K562 (cell line): ENCODE results near the gene RNU5D-1. TPM values are rescaled to one million over a fixed set of nuclear protein-coding genes. Genes with fewer than 3 reads are reported as not detected.

ENCODE experiments used
- ADNP ChIP-seq: fragments of 200-800 bp; sonication (Bioruptor generic); IDR thresholded peaks from 2 replicates; pipeline ENCODE4 v1.6.1; 2016; ENCODE audit warnings: missing genetic modification characterization, missing compliant biosample characterization
- ATF7 ChIP-seq: fragments of 450-650 bp; IDR thresholded peaks from 2 replicates; pipeline ENCODE4 v1.7.1; 2014; ENCODE audit warnings: mild to moderate bottlenecking, moderate library complexity
- FOXJ2 ChIP-seq: fragments of 200-800 bp; sonication (Bioruptor generic); IDR thresholded peaks from 2 replicates; pipeline ENCODE4 v1.6.1; 2016; ENCODE audit warnings: missing genetic modification characterization, missing compliant biosample characterization
- HEY1 ChIP-seq: fragments of 250-450 bp; sonication (Bioruptor Pico); IDR thresholded peaks from 2 replicates; pipeline ENCODE4 v1.5.0; 2020; ENCODE audit warnings: mild to moderate bottlenecking, moderate library complexity, borderline replicate concordance
- NFE2 ChIP-seq: IDR thresholded peaks from 2 replicates; pipeline ENCODE4 v1.6.1; 2014; ENCODE audit warnings: antibody characterized with exemption, low read depth
- RFX5 ChIP-seq: IDR thresholded peaks from 2 replicates; pipeline ENCODE4 v1.6.1; 2011; ENCODE audit warnings: low read depth, mild to moderate bottlenecking, improper control_type of control experiment, low read length
- SLC30A9 ChIP-seq: fragments of 250-450 bp; sonication (Bioruptor Pico); IDR thresholded peaks from 2 replicates; pipeline ENCODE4 v1.8.0; 2022; ENCODE audit warnings: mild to moderate bottlenecking, moderate library complexity
- SNRNP70 ChIP-seq: fragments of 200-400 bp; formaldehyde crosslinking; optimal IDR thresholded peaks from 2 replicates; pipeline ENCODE3; 2017; ENCODE audit warnings: low read depth, low read length
- ZFP36 ChIP-seq: fragments of 150-350 bp; IDR thresholded peaks from 2 replicates; pipeline ENCODE4 v1.6.1; 2018; ENCODE audit warnings: low read length, low read depth; ENCODE audit not compliant: partially characterized antibody
- ZNF124 ChIP-seq: sonication (generic); formaldehyde crosslinking; IDR thresholded peaks from 2 replicates; pipeline ENCODE4 v1.8.1; 2022; ENCODE audit warnings: missing genetic modification reagents
- ZNF436 ChIP-seq: fragments of 250-450, 450-650 bp; sonication (Bioruptor Pico); formaldehyde crosslinking; IDR thresholded peaks from 2 replicates; pipeline ENCODE4 v1.7.0; 2020; ENCODE audit warnings: mild to moderate bottlenecking
- ZNF589 ChIP-seq: fragments of 200-800 bp; sonication (Bioruptor generic); IDR thresholded peaks from 2 replicates; pipeline ENCODE4 v1.6.1; 2016; ENCODE audit warnings: low read depth, missing genetic modification characterization, missing compliant biosample characterization
- ZNF830 ChIP-seq: fragments of 250-450 bp; sonication (Bioruptor Pico); IDR thresholded peaks from 2 replicates; pipeline ENCODE4 v1.5.0; 2021; ENCODE audit warnings: mild to moderate bottlenecking
- polyA plus RNA-seq, 8 experiments: library from polyadenylated mRNA; depleted of rRNA in 4 of 8; stranded (reverse) in 5 of 8; unstranded in 3 of 8; fragments of >200 nt; fragmentation: Nextera tagmentation in 2 of 8; fragmentation: Illumina TruSeq in 1 of 8; extraction: Ambion mirVana in 2 of 8; extraction: Trizol in 1 of 8; gene quantifications; 2 replicates each; pipeline versions ENCODE4 v1.2.1 to v1.2.3, GENCODE V29; 2011 to 2014; ENCODE audit warnings: inconsistent platforms in 1 of 8, missing spikeins in 1 of 8
- total RNA-seq, 7 experiments: library from RNA; depleted of rRNA in 6 of 7; stranded (reverse); fragments of >200 nt in 6 of 7; fragmentation: Illumina TruSeq in 2 of 7; extraction: Trizol in 2 of 7; gene quantifications; 2 replicates each; pipeline versions ENCODE4 v1.2.1 to v1.2.3, GENCODE V29; 2011 to 2021; ENCODE audit warnings: low replicate concordance in 1 of 7
- TF ChIP-seq, protein P1 (sequence below): fragments of 450-650 bp; IDR thresholded peaks from 2 replicates; pipeline ENCODE4 v1.6.1; 2017; ENCODE audit warnings: antibody characterized with exemption
- TF ChIP-seq, protein P2 (sequence below): fragments of 450-650 bp; formaldehyde crosslinking; IDR thresholded peaks from 2 replicates; pipeline ENCODE4 v1.4.0; 2020; ENCODE audit warnings: mild to moderate bottlenecking, moderate library complexity
- TF ChIP-seq, protein P3 (sequence below): fragments of 450-650 bp; formaldehyde crosslinking; IDR thresholded peaks from 2 replicates; pipeline ENCODE4 v1.4.0; 2020; ENCODE audit warnings: mild to moderate bottlenecking, moderate library complexity
- TF ChIP-seq, protein P4 (sequence below), 2 experiments: fragments of 450-650 bp in 1 of 2; sonication (generic) in 1 of 2; formaldehyde crosslinking; conservative IDR thresholded peaks; 2 replicates each; pipeline versions ENCODE4 v1.4.0 to v1.8.1; 2020 to 2022; ENCODE audit warnings: mild to moderate bottlenecking in 1 of 2, missing genetic modification reagents in 1 of 2
- TF ChIP-seq, protein P5 (sequence below), 3 experiments: fragments of 200-800 bp in 1 of 3; fragments of 250-450 bp in 1 of 3; fragments of 450-650 bp in 1 of 3; sonication (Bioruptor Pico) in 1 of 3; sonication (Bioruptor generic) in 1 of 3; formaldehyde crosslinking in 1 of 3; IDR thresholded peaks; 2 replicates each; pipeline versions ENCODE4 v1.6.1 to v1.8.0; 2016 to 2022; ENCODE audit warnings: mild to moderate bottlenecking in 2 of 3, missing genetic modification characterization in 2 of 3, missing compliant biosample characterization in 1 of 3, moderate library complexity in 1 of 3

Gene RNU5D-1
- total and polyA plus RNA-seq, 9 of the 15 experiments (the other 6 are each of a cell fraction or from before 2014, with no cell fraction given): under 0.01 TPM; not detected in 8

DNA sequence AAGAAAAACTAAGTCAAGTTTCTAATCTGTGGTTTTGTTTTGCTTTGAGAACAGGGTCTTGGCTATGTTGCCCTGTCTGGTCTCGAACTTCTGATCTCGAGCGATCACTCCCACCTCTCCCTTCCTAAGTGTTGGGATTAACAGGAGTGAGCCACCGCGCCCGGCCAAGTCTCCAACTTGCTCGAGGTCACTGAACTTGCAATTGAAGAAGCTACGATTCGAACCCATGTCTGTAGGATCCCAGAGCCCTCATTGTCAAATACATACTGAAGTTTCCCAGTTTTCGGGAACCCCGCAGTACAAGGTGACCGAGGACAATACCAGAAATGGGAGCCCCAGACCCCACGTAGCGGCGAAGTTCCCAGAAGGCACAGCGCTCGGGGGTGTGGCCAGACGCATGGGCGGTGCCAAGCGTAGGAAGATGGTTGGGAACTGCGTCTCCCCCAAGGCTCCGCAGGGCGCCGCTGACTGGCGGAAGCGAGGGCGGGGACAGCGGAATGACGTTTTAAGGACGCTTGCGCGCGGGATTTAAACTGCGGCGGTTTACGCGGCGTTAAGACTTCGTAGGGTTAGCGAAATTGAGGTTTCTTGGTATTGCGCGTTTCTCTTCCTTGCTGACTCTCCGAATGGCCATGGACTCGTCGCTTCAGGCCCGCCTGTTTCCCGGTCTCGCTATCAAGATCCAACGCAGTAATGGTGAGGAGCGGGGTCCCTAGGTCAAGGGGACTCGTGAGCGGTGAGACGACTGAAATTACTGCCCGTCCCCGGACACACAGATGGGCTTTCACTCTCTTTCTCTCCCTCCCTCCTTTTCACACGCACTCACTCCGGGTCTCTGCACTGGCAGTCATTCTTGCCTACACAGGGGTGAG, 8.6 kb upstream of the RNU5D-1 start, which contains the start of gene KIF2C (continued):
- TF ChIP-seq, protein P1, sequence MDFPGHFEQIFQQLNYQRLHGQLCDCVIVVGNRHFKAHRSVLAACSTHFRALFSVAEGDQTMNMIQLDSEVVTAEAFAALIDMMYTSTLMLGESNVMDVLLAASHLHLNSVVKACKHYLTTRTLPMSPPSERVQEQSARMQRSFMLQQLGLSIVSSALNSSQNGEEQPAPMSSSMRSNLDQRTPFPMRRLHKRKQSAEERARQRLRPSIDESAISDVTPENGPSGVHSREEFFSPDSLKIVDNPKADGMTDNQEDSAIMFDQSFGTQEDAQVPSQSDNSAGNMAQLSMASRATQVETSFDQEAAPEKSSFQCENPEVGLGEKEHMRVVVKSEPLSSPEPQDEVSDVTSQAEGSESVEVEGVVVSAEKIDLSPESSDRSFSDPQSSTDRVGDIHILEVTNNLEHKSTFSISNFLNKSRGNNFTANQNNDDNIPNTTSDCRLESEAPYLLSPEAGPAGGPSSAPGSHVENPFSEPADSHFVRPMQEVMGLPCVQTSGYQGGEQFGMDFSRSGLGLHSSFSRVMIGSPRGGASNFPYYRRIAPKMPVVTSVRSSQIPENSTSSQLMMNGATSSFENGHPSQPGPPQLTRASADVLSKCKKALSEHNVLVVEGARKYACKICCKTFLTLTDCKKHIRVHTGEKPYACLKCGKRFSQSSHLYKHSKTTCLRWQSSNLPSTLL: no peak
- TF ChIP-seq FOXJ2 (tag) (no peak), ATF7 (peak; percentile 95), ZNF830 (CRISPR knock-in tag) (no peak), RFX5 (no peak), ZNF436 (no peak), NFE2 (0 out of 2 replicates have a peak, but pooled peaks have one; percentile 19), SNRNP70 (no peak), HEY1 (CRISPR knock-in tag) (no peak), ZFP36 (peak; percentile 2), SLC30A9 (CRISPR knock-in tag) (no peak), ZNF589 (CRISPR knock-in tag) (no peak), ADNP (tag) (peak; percentile 98), ZNF124 (CRISPR knock-in tag) (no peak)
- TF ChIP-seq, protein P2, sequence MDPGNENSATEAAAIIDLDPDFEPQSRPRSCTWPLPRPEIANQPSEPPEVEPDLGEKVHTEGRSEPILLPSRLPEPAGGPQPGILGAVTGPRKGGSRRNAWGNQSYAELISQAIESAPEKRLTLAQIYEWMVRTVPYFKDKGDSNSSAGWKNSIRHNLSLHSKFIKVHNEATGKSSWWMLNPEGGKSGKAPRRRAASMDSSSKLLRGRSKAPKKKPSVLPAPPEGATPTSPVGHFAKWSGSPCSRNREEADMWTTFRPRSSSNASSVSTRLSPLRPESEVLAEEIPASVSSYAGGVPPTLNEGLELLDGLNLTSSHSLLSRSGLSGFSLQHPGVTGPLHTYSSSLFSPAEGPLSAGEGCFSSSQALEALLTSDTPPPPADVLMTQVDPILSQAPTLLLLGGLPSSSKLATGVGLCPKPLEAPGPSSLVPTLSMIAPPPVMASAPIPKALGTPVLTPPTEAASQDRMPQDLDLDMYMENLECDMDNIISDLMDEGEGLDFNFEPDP (CRISPR knock-in tag): no peak
- TF ChIP-seq, protein P3, sequence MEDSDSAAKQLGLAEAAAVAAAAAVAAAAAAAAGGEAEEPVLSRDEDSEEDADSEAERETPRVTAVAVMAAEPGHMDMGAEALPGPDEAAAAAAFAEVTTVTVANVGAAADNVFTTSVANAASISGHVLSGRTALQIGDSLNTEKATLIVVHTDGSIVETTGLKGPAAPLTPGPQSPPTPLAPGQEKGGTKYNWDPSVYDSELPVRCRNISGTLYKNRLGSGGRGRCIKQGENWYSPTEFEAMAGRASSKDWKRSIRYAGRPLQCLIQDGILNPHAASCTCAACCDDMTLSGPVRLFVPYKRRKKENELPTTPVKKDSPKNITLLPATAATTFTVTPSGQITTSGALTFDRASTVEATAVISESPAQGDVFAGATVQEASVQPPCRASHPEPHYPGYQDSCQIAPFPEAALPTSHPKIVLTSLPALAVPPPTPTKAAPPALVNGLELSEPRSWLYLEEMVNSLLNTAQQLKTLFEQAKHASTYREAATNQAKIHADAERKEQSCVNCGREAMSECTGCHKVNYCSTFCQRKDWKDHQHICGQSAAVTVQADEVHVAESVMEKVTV (CRISPR knock-in tag): no peak
- TF ChIP-seq, protein P4, sequence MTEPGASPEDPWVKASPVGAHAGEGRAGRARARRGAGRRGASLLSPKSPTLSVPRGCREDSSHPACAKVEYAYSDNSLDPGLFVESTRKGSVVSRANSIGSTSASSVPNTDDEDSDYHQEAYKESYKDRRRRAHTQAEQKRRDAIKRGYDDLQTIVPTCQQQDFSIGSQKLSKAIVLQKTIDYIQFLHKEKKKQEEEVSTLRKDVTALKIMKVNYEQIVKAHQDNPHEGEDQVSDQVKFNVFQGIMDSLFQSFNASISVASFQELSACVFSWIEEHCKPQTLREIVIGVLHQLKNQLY (CRISPR knock-in tag; conservative IDR thresholded peaks at IDR 0.05): no peak
- TF ChIP-seq, protein P5, sequence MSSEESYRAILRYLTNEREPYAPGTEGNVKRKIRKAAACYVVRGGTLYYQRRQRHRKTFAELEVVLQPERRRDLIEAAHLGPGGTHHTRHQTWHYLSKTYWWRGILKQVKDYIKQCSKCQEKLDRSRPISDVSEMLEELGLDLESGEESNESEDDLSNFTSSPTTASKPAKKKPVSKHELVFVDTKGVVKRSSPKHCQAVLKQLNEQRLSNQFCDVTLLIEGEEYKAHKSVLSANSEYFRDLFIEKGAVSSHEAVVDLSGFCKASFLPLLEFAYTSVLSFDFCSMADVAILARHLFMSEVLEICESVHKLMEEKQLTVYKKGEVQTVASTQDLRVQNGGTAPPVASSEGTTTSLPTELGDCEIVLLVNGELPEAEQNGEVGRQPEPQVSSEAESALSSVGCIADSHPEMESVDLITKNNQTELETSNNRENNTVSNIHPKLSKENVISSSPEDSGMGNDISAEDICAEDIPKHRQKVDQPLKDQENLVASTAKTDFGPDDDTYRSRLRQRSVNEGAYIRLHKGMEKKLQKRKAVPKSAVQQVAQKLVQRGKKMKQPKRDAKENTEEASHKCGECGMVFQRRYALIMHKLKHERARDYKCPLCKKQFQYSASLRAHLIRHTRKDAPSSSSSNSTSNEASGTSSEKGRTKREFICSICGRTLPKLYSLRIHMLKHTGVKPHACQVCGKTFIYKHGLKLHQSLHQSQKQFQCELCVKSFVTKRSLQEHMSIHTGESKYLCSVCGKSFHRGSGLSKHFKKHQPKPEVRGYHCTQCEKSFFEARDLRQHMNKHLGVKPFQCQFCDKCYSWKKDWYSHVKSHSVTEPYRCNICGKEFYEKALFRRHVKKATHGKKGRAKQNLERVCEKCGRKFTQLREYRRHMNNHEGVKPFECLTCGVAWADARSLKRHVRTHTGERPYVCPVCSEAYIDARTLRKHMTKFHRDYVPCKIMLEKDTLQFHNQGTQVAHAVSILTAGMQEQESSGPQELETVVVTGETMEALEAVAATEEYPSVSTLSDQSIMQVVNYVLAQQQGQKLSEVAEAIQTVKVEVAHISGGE (CRISPR knock-in tag; IDR thresholded peaks at IDR 0.05): peak in 1 of 3 experiments; percentile 28; a peak in 1 of 6 replicates
